Endometrial microvascular endothelial cells (primary cell): ENCODE results near the gene GOLGA6B. TPM values are rescaled to one million over a fixed set of nuclear protein-coding genes. Genes with fewer than 3 reads are reported as not detected.
"Not testable (repeated sequence)": the region's sequence is repeated elsewhere in the genome, so short reads cannot be mapped to it uniquely, and the experiment has no call there.

Source experiments
- in situ Hi-C: cut with HindIII; loops from 2 replicates; pipeline ENCODE4 v1.10.0; 2017; ENCODE audit warnings: low sequenced_read_pairs, low pct_unique_long_range_greater_than_20kb; ENCODE audit errors: inconsistent ontology term
- total RNA-seq: library from RNA; depleted of rRNA; stranded (reverse); fragments of >200 nt; gene quantifications from one replicate; pipeline ENCODE4 v1.2.3, GENCODE V29; 2015; ENCODE audit errors: inconsistent ontology term

Gene GOLGA6B
- total RNA-seq, 1 donor from 2014 or later = not detected

GRCh38 chr15:72656014-72656413 is 1.5 kb downstream of the GOLGA6B start:
- in situ Hi-C loops = not testable (repeated sequence)

- in situ Hi-C loops = not testable (repeated sequence)
Measured at GRCh38 chr15:72661081-72661480, 6.6 kb downstream of the GOLGA6B start.

GRCh38 chr15:72663931-72664330 is 9.4 kb downstream of the GOLGA6B start:
- in situ Hi-C loops = not testable (repeated sequence)

DNA sequence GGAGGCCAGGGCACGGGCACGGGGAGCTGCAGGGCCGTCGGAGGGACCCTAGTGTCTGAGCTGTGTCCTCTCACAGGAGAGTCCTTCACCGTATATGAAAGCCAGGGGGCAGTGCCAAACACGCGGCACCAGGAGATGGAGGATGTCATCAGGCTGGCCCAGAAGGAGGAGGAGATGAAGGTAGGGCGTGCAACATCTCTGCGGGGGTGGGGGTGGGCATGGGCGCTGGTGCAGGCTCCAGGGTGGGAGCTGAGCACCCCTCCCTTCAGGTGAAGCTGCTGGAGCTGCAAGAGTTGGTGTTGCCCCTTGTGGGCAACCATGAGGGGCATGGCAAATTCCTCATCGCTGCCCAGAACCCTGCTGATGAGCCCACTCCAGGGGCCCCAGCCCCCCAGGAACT is 11.2 kb downstream of the GOLGA6B start:
- in situ Hi-C loops = not testable (repeated sequence)

- in situ Hi-C loops = not testable (repeated sequence)
Measured at GRCh38 chr15:72669803-72670202, 15.3 kb downstream of the GOLGA6B start.

- in situ Hi-C loops = not testable (repeated sequence)
Measured at GRCh38 chr15:72670656-72671352, 16.3 kb downstream of the GOLGA6B start.

- in situ Hi-C loops = no loop called here
Measured at GRCh38 chr15:72671525-72671924, 17.0 kb downstream of the GOLGA6B start.

DNA sequence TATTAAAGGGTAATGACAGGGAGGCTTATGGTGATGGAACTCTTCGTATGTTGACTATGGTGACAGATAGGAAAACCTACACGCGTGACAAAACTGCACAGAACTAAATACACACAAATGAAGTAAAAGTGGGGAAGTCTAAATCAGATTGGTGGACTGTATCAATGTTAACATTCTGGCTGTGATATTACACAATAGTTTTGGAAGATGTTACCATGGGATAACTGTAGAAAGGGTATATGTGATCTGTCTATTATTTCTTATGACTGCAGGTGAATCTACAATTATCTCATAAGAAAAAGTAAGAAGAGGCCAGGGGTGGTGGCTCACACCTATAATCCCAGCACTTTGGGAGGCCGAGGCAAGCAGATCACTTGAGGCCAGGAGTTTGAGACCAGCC is 22.3 kb downstream of the GOLGA6B start:
- in situ Hi-C loops = no loop called here

GRCh38 chr15:72680931-72681330 is 26.4 kb downstream of the GOLGA6B start:
- in situ Hi-C loops = no loop called here

DNA sequence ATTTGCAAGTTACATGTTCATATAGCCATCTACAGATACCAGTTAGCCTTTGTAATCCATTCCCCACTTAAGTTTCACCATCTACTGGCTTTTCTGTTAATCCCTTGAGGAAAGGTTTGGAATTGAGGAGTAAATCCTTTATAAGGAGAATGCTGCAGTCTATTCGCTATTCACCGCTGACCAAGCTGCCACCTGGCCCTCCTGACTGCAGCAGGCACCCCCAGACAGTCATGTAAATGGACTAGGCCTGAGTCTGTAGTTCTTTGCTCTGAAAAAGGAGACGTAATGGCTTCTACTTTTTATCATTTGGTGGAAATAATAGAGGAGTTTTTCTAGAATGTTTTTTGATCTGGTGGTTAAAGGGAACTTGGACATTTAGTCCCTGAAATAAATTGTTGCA is 28.3 kb downstream of the GOLGA6B start:
- in situ Hi-C loops = no loop called here

- in situ Hi-C loops = no loop called here
Measured at GRCh38 chr15:72685301-72685924, 30.9 kb downstream of the GOLGA6B start.

GRCh38 chr15:72685925-72686794 is 31.7 kb downstream of the GOLGA6B start, which contains the start of the genes BBS4 and HIGD2B:
Gene BBS4 (plus strand): TSS chr15:72686207. CDS start chr15:72686228, 21 bp downstream.
Gene HIGD2B (minus strand): TSS chr15:72686182. CDS start chr15:72676374, 9,808 bp downstream.
- in situ Hi-C loops = no loop called here

- in situ Hi-C loops = no loop called here
Measured at GRCh38 chr15:72688697-72689096, 34.2 kb downstream of the GOLGA6B start.

DNA sequence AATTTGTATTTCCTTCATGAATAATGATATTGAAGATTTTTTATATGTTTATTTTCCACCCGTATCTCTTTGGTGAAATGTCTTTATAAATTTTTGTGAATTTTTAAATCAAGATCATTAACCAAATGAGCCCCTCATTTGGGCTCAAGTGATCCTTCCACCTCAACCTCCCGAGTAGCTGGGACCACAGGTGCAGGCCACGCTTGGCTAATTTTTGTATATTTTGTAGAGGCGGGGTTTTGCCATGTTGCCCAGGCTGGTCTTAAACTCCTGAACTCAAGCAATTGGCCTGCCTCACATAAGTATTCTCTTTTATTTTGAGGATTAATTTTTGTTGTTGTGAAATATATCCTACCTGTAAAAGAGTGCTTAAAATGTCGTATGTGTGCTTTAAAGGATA is 36.4 kb downstream of the GOLGA6B start:
- in situ Hi-C loops = no loop called here

- in situ Hi-C loops = no loop called here
Measured at GRCh38 chr15:72698938-72699337, 44.4 kb downstream of the GOLGA6B start.

DNA sequence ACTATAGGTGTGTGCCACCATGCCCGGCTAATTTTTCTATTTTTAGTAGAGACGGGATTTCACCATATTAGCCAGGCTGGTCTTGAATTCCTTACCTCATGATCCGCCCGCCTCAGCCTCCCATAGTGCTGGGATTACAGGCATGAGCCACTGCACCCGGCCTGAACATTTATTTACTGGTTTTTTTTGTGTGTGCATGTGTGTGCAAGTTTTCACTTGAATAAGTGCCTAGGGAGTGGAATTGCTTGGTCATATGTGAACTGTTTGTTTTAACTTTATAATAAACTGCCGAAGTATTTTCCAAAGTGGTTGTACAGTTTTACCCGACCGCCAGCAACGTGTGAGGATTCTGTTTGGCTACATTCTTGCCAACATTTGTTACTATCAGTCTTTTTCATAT is 45.6 kb downstream of the GOLGA6B start:
- in situ Hi-C loops = no loop called here

DNA sequence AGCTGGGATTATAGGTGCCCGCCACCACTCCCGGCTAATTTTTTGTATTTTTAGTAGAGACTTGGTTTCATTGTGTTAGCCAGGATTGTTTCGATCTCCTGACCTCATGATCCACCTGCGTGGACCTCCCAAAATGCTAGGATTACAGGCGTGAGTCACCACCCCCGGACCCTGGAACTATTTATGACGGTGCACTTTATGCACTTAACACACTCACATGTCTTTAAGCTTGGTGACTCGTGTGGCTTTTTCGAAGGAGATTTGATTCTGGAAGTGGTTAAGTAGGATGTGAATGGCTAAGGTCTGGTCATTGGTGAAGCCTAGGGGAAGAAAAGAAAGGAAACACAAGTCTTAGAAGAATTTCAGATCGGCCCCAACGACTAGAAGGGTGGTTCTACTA is 51.8 kb downstream of the GOLGA6B start:
- in situ Hi-C loops = no loop called here

DNA sequence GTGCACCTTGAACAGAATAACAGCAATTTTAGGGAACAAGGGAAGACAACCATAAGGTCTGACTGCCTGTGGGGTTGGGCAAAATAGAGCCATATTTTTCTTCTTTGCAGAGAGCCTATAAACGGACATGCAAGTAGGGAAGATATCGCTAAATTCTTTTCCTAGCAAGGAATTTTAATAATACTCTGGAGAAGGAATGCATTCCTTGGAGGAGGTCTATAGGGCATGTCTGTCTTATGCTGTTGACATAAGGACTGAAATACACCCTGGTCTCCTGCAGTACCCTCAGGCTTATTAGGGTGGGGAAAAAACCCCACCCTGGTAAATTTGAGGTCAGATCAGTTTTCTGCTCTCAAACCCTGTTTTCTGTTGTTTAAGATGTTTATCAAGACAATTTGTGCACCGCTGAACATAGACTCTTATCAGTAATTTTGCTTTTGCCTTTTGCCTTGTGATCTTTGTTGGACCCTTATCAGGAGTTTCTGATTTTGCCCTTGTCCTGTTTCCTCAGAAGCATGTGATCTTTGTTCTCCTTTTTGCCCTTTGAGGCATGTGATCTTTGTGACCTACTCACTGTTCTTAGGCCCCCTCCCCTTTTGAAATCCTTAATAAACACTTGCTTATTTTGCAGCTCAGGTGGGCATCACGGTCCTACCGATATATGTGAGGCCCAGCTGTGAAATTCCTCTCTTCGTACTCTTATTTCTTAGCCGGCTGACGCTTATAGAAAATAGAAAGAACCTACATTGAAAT is 54.2 kb downstream of the GOLGA6B start:
- in situ Hi-C loops = not testable (repeated sequence)
